Gastrocnemius medialis (tissue), 4 donors: ENCODE results near the gene PFKFB4.

Experiments
- CTCF ChIP-seq, 5 experiments: fragments of 450-650 bp in 3 of 5; fragments of 200-600 bp in 2 of 5; sonication (generic) in 2 of 5; IDR thresholded peaks in 4 of 5; conservative IDR thresholded peaks in 1 of 5; 1 replicate in 4 of 5; 2 replicates in 1 of 5; pipeline ENCODE4 v1.5.1; 2016 to 2019; ENCODE audit warnings: antibody characterized with exemption in 5 of 5, mild to moderate bottlenecking in 3 of 5, moderate library complexity in 3 of 5
- POLR2A ChIP-seq, 2 donors: fragments of 450-650 bp; IDR thresholded peaks; one replicate each; pipeline ENCODE4 v1.6.1; 2017; ENCODE audit warnings: antibody characterized with exemption in 2 of 2, mild to moderate bottlenecking in 2 of 2, moderate library complexity in 2 of 2

- TF ChIP-seq CTCF (IDR thresholded peaks at IDR 0.05 in 4 of 5, conservative IDR thresholded peaks at IDR 0.05 in 1 of 5): no peak
- no peak for TF ChIP-seq POLR2A (IDR thresholded peaks at IDR 0.05)
These were observed 43.1 kb upstream of the PFKFB4 start for GRCh38 chr3:48599509-48600285.
